Peyer's patch (tissue), 4 donors: ENCODE results near the gene DSCAML1.

ENCODE experiments used
- POLR2A ChIP-seq, 2 donors: fragments of 450-650 bp; IDR thresholded peaks; one replicate each; pipeline ENCODE4 v1.5.1; 2017; ENCODE audit warnings: antibody characterized with exemption in 2 of 2, mild to moderate bottlenecking in 2 of 2, moderate library complexity in 2 of 2
- TF ChIP-seq, protein P1 (sequence below), 6 experiments: fragments of 450-650 bp in 4 of 6; fragments of 200-600 bp in 2 of 6; sonication (generic) in 1 of 6; IDR thresholded peaks; one replicate each; pipeline ENCODE4 v1.5.1; 2017 to 2019; ENCODE audit warnings: antibody characterized with exemption in 6 of 6, mild to moderate bottlenecking in 3 of 6, moderate library complexity in 1 of 6

DNA sequence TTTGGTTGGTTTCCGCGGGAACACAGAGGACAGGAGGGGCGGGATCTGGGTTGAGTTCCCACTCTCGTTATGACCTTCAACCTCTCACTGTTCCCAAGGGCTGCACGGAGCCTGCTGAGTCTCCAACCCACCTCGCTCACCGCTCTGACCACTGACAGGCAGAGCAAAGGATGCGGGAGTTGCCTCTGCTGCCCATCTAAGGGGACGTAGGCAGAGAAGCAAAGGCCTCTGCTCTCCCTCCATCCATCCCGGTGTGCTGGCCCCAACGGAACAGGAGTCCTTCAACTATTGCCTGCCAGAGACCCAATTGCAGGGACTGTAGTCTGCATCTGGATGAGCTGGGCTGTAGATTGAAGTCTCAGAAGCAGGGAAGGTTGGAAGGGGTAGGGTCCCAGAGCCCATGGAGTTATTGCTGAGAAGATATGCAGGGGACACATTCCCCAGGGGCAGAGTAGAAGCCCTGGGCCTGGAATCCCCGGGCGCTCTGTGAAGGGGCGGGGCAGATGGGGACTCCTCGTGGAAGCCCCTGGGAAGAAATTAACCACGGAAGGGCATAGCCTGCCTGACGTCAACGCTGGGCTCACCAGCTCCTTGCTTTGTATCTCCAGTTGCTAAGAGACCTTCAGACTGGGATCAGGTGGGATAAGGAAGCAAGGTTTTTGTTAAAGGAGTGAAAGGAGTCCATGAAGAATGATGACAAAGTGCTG is 40.2 kb upstream of the DSCAML1 start:
- TF ChIP-seq, protein P1, sequence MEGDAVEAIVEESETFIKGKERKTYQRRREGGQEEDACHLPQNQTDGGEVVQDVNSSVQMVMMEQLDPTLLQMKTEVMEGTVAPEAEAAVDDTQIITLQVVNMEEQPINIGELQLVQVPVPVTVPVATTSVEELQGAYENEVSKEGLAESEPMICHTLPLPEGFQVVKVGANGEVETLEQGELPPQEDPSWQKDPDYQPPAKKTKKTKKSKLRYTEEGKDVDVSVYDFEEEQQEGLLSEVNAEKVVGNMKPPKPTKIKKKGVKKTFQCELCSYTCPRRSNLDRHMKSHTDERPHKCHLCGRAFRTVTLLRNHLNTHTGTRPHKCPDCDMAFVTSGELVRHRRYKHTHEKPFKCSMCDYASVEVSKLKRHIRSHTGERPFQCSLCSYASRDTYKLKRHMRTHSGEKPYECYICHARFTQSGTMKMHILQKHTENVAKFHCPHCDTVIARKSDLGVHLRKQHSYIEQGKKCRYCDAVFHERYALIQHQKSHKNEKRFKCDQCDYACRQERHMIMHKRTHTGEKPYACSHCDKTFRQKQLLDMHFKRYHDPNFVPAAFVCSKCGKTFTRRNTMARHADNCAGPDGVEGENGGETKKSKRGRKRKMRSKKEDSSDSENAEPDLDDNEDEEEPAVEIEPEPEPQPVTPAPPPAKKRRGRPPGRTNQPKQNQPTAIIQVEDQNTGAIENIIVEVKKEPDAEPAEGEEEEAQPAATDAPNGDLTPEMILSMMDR (IDR thresholded peaks at IDR 0.05): no peak
- no peak for TF ChIP-seq POLR2A (IDR thresholded peaks at IDR 0.05)
